ENCODE results near the gene DNER. TPM values are rescaled to one million over a fixed set of nuclear protein-coding genes. Genes with fewer than 3 reads are reported as not detected.

DNER gene
- total and polyA plus RNA-seq, 2 of the 13 experiments (the other 11 are each of a cell fraction or from before 2014, with no cell fraction given) = not detected

GRCh38 chr2:229653531-229653930 lies 60.8 kb downstream of the DNER start:
- WGBS (ENCODE audit: low lambda C conversion rate) = 35% methylated on average over 1 of the region's 1 CpG
- H3K9me3 ChIP-seq (ENCODE audit: low read length) = no peaks in the 10 kb centered on the region
- intact Hi-C loops (cut with micrococcal nuclease; ENCODE audit: unreplicated experiment) = no loop called here

DNA sequence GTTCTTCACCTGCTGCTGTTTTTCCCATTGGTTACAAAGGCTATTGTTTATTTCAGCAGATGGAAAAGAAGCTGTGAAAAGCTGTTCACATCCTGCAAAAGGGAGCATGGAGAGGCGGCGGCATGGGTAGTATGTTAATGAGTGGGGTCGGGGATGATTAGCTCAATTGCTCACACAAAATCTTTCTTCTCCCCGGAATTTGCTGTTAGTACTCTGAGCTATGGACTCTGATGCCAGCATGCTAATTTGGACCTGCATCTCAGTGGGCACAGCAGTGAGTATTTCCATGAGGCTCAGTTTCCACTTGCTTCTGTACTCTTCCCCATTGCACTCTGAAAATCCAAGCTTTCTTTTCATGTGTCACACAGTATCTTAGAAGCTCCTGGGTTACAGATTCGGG lies 61.6 kb downstream of the DNER start:
- ChIA-PET CTCF (ENCODE audit: low intra/inter-chr PET ratio, low total read pairs) (no interaction called here), POLR2A (no interaction called here)
- Histone ChIP-seq H3K27ac (ENCODE audit: extremely low read length, insufficient read depth, low read length) (no peak overlapping the region), H2AFZ (ENCODE audit: low read length) (no peak overlapping the region), H3K36me3 (replicated peaks in 1 of 2; ENCODE audit: control insufficient read depth in 1 of 2, insufficient read depth in 2 of 2, low read length in 2 of 2) (no peaks in the 10 kb centered on the region), H3K4me2 (ENCODE audit: low read depth, low read length) (no peak overlapping the region), H3K9me3 (ENCODE audit: low read length) (no peaks in the 10 kb centered on the region), H3K79me2 (ENCODE audit: insufficient read depth, low read length) (no peaks in the 10 kb centered on the region), H3K4me1 (ENCODE audit: insufficient read depth, low read length) (no peaks in the 10 kb centered on the region), H3K27me3 (ENCODE audit: control insufficient read depth in 1 of 2, insufficient read depth in 2 of 2, low read length in 2 of 2) (peaks cover 0 to 16% of the 10 kb centered on the region in 2 experiments; a peak in 1 of 5 replicates), H3K4me3 (replicated peaks in 1 of 3; ENCODE audit: insufficient read depth in 1 of 3, low read depth in 2 of 3, low read length in 3 of 3) (no peak overlapping the region), H4K20me1 (ENCODE audit: insufficient read depth, low read length) (no peaks in the 10 kb centered on the region), H3K9ac (ENCODE audit: insufficient read depth, low read depth, low read length) (no peak overlapping the region)
- ATAC-seq (no peak), FAIRE-seq (no peak), DNase-seq (ENCODE audit: low spot score) (no peak)
- WGBS (ENCODE audit: low lambda C conversion rate) = 21% methylated on average over 5 of the region's 5 CpGs
- no TSS peak for BruUV-seq (replicated peaks)
- TF ChIP-seq SP2 (CRISPR knock-in tag; IDR thresholded peaks at IDR 0.05) (no peak), ZNF414 (CRISPR knock-in tag; IDR thresholded peaks at IDR 0.05) (no peak), ETV6 (CRISPR knock-in tag; conservative IDR thresholded peaks at IDR 0.05) (no peak), ZSCAN5A (CRISPR knock-in tag; IDR thresholded peaks at IDR 0.05; ENCODE audit: borderline replicate concordance) (no peak), ZMAT3 (CRISPR knock-in tag; conservative IDR thresholded peaks at IDR 0.05) (no peak), ZIK1 (CRISPR knock-in tag; IDR thresholded peaks at IDR 0.05; ENCODE audit: borderline replicate concordance, low read depth) (no peak)
- intact Hi-C loops (cut with micrococcal nuclease; ENCODE audit: unreplicated experiment) (no loop called here), in situ Hi-C loops (cut with HindIII; ENCODE audit: extremely low pct_ligation_motif_present, low pct_unique_long_range_greater_than_20kb) (no loop called here)

More at GRCh38 chr2:229653531-229653930, 60.8 kb downstream of the DNER start:
- Histone ChIP-seq H3K79me2 (ENCODE audit: insufficient read depth, low read length) (no peaks in the 10 kb centered on the region), H3K36me3 (replicated peaks in 1 of 2; ENCODE audit: control insufficient read depth in 1 of 2, insufficient read depth in 2 of 2, low read length in 2 of 2) (no peaks in the 10 kb centered on the region), H3K4me1 (ENCODE audit: insufficient read depth, low read length) (no peaks in the 10 kb centered on the region), H3K27me3 (ENCODE audit: control insufficient read depth in 1 of 2, insufficient read depth in 2 of 2, low read length in 2 of 2) (peaks cover 0 to 16% of the 10 kb centered on the region in 2 experiments; a peak in 1 of 5 replicates), H4K20me1 (ENCODE audit: insufficient read depth, low read length) (no peaks in the 10 kb centered on the region), H3K27ac (ENCODE audit: extremely low read length, insufficient read depth, low read length) (no peak overlapping the region), H3K4me2 (ENCODE audit: low read depth, low read length) (no peak overlapping the region), H3K4me3 (replicated peaks in 1 of 3; ENCODE audit: insufficient read depth in 1 of 3, low read depth in 2 of 3, low read length in 3 of 3) (no peak overlapping the region), H3K9ac (ENCODE audit: insufficient read depth, low read depth, low read length) (no peak overlapping the region), H2AFZ (ENCODE audit: low read length) (no peak overlapping the region)
- no peak for FAIRE-seq
- ChIA-PET CTCF (ENCODE audit: low intra/inter-chr PET ratio, low total read pairs) (no interaction called here), POLR2A (no interaction called here)
- no TSS peak for BruUV-seq (replicated peaks)
- no peak for TF ChIP-seq FOXA1 (IDR thresholded peaks at IDR 0.05)
- TF ChIP-seq FOXA1 (CRISPR knock-in tag; IDR thresholded peaks at IDR 0.05) = no peak
- TF ChIP-seq TARDBP (CRISPR knock-in tag; IDR thresholded peaks at IDR 0.05) = no peak
- DNase-seq (ENCODE audit: low spot score) = no peak
- in situ Hi-C loops (cut with HindIII; ENCODE audit: extremely low pct_ligation_motif_present, low pct_unique_long_range_greater_than_20kb) = no loop called here
- ATAC-seq = no peak

Measured in HepG2 (cell line).